ENCODE data around the gene TXNDC5.

TXNDC5 gene

DNA sequence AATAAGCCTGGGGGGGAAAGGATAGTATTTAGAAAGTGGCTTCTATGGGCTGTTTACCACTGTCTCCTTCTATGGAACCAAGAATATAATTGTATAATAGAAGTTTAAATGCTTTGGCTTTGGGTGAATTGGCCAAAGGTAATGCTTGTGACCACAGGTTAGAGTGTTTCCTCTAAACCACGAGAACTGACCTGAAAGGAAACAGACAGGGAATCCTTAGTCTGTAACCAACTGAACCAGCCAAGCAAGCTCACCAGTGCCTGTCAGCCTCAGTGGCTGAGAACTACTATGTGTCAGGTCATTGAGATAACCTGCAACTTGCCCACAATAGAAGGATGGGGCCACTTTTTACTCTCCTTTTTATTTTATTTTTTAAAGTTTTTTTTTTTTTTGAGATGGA lies 47.9 kb upstream of the TXNDC5 start:
- no peak for DNase-seq (ENCODE audit: low read depth in 1 of 2, low spot score in 1 of 2)
- no peaks in the 10 kb centered on the region for H3K27me3 ChIP-seq (ENCODE audit: insufficient read depth, poor library complexity, severe bottlenecking)
- TF ChIP-seq, protein P1, sequence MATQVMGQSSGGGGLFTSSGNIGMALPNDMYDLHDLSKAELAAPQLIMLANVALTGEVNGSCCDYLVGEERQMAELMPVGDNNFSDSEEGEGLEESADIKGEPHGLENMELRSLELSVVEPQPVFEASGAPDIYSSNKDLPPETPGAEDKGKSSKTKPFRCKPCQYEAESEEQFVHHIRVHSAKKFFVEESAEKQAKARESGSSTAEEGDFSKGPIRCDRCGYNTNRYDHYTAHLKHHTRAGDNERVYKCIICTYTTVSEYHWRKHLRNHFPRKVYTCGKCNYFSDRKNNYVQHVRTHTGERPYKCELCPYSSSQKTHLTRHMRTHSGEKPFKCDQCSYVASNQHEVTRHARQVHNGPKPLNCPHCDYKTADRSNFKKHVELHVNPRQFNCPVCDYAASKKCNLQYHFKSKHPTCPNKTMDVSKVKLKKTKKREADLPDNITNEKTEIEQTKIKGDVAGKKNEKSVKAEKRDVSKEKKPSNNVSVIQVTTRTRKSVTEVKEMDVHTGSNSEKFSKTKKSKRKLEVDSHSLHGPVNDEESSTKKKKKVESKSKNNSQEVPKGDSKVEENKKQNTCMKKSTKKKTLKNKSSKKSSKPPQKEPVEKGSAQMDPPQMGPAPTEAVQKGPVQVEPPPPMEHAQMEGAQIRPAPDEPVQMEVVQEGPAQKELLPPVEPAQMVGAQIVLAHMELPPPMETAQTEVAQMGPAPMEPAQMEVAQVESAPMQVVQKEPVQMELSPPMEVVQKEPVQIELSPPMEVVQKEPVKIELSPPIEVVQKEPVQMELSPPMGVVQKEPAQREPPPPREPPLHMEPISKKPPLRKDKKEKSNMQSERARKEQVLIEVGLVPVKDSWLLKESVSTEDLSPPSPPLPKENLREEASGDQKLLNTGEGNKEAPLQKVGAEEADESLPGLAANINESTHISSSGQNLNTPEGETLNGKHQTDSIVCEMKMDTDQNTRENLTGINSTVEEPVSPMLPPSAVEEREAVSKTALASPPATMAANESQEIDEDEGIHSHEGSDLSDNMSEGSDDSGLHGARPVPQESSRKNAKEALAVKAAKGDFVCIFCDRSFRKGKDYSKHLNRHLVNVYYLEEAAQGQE (IDR thresholded peaks at IDR 0.05; ENCODE audit: insufficient replicate concordance, low read depth), result no peak
- no peak for TF ChIP-seq SPI1 (IDR thresholded peaks at IDR 0.05; ENCODE audit: borderline replicate concordance, low read depth)
- TF ChIP-seq, protein P2, sequence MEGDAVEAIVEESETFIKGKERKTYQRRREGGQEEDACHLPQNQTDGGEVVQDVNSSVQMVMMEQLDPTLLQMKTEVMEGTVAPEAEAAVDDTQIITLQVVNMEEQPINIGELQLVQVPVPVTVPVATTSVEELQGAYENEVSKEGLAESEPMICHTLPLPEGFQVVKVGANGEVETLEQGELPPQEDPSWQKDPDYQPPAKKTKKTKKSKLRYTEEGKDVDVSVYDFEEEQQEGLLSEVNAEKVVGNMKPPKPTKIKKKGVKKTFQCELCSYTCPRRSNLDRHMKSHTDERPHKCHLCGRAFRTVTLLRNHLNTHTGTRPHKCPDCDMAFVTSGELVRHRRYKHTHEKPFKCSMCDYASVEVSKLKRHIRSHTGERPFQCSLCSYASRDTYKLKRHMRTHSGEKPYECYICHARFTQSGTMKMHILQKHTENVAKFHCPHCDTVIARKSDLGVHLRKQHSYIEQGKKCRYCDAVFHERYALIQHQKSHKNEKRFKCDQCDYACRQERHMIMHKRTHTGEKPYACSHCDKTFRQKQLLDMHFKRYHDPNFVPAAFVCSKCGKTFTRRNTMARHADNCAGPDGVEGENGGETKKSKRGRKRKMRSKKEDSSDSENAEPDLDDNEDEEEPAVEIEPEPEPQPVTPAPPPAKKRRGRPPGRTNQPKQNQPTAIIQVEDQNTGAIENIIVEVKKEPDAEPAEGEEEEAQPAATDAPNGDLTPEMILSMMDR (IDR thresholded peaks at IDR 0.05; ENCODE audit: insufficient read depth, low read length), result no peak
- no peak for TF ChIP-seq GABPA (IDR thresholded peaks at IDR 0.05; ENCODE audit: low read depth)
- no peak overlapping the region for H3K27ac ChIP-seq (replicated peaks)
- no peak overlapping the region for H3K4me3 ChIP-seq (replicated peaks; ENCODE audit: insufficient read depth, low read length)

DNA sequence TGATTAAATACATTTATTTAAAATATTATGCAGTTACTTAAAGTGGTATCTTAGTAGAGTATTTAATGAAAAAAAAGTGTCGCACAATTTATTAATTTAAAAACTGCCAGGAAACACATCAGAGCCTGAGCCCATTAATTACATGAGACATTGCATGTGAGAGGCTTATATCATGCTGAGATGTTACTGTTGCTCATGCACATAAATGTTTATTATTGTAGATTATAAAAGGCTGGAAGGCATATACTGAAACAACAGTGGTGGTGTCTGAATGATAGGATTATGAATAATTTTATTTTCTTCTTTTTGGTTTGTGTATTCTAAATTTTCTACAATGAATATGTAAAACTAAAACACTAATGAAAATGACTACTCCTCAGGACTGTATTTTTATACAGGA lies 45.7 kb upstream of the TXNDC5 start:
- TF ChIP-seq POLR2AphosphoS5 (IDR thresholded peaks at IDR 0.05; ENCODE audit: low read depth), result no peak
- TF ChIP-seq, protein P1 (IDR thresholded peaks at IDR 0.05; ENCODE audit: insufficient replicate concordance, low read depth), result no peak
- no peak for TF ChIP-seq SPI1 (IDR thresholded peaks at IDR 0.05; ENCODE audit: borderline replicate concordance, low read depth)
- no peak for TF ChIP-seq GABPA (IDR thresholded peaks at IDR 0.05; ENCODE audit: low read depth)
- TF ChIP-seq, protein P2 (IDR thresholded peaks at IDR 0.05; ENCODE audit: insufficient read depth, low read length), result no peak
- Histone ChIP-seq H3K27ac (replicated peaks) (no peak overlapping the region), H3K4me3 (replicated peaks; ENCODE audit: insufficient read depth, low read length) (no peak overlapping the region), H3K27me3 (ENCODE audit: insufficient read depth, poor library complexity, severe bottlenecking) (no peaks in the 10 kb centered on the region)
- no peak for DNase-seq (ENCODE audit: low read depth in 1 of 2, low spot score in 1 of 2)

DNA sequence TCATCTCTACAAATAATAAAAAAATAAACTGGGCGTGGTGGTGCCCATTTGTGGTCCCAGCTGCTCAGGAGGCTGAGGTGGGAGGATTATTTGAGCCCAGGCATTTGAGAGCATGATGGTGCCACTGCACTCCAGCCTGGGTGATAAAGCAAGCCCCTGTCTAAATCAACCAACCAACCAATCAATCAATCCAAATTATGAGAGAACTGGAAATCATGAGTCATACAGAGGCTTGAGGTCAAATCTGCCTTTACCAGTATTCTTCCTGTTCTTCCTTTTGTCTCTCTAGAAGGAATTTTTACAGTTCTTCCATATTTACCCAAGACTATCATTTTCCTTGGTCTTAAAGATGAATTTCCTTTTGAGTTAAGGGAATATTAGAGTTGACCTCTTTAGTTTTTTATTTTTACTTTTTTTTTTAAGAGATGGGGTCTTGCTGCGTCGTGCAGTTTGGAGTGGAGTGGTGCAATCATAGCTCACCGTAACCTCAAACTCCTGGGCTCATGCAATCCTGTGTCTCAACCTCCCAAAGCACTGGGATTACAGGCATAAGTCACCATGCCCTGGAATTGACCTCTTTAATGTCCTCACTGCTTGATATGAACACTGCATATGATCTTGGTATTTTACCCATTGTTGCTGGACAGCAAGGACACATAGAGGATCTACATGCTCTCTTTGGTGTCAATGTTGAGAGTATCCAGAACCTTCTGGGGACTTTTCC lies 44.1 kb upstream of the TXNDC5 start:
- DNase-seq (ENCODE audit: low read depth in 1 of 2, low spot score in 1 of 2), result peak in 1 of 2 experiments; percentile 38
- H3K4me3 ChIP-seq (replicated peaks; ENCODE audit: insufficient read depth, low read length), result no peak overlapping the region
- H3K27me3 ChIP-seq (ENCODE audit: insufficient read depth, poor library complexity, severe bottlenecking), result no peaks in the 10 kb centered on the region

More for the DNA sequence above, 44.1 kb upstream of the TXNDC5 start:
- TF ChIP-seq, protein P1 (IDR thresholded peaks at IDR 0.05; ENCODE audit: insufficient replicate concordance, low read depth), result no peak
- no peak for TF ChIP-seq GABPA (IDR thresholded peaks at IDR 0.05; ENCODE audit: low read depth)
- TF ChIP-seq, protein P2 (IDR thresholded peaks at IDR 0.05; ENCODE audit: insufficient read depth, low read length), result no peak
- TF ChIP-seq POLR2AphosphoS5 (IDR thresholded peaks at IDR 0.05; ENCODE audit: low read depth), result no peak
- no peak for TF ChIP-seq SPI1 (IDR thresholded peaks at IDR 0.05; ENCODE audit: borderline replicate concordance, low read depth)
- no peak overlapping the region for H3K27ac ChIP-seq (replicated peaks)

Measured in HL-60 (cell line).